Upper lobe of right lung (tissue), 1 donor: ENCODE data around the gene UCMA. TPM values are rescaled to one million over a fixed set of nuclear protein-coding genes. Genes with fewer than 3 reads are reported as not detected.

Experiments
- ATAC-seq: fragments of 200-7000 bp; cut with Tn5 transposase; one replicate; pipeline ENCODE4 v1.9.1; 2020; ENCODE audit warnings: mild to moderate bottlenecking, moderate library complexity
- DNase-seq: peaks from one replicate; pipeline ENCODE4 v3.0.0-alpha.2; 2020
- H3K27ac ChIP-seq: fragments of 200-600 bp; one replicate; pipeline ENCODE4 v1.8.0; 2022
- H3K27me3 ChIP-seq: fragments of 200-600 bp; one replicate; pipeline ENCODE4 v1.8.0; 2022; ENCODE audit warnings: mild to moderate bottlenecking
- H3K36me3 ChIP-seq: fragments of 200-600 bp; one replicate; pipeline ENCODE4 v1.8.0; 2022
- H3K4me1 ChIP-seq: fragments of 200-600 bp; one replicate; pipeline ENCODE4 v1.8.0; 2022
- H3K4me3 ChIP-seq: fragments of 200-600 bp; one replicate; pipeline ENCODE4 v1.8.0; 2022; ENCODE audit warnings: mild to moderate bottlenecking
- H3K9me3 ChIP-seq: fragments of 200-600 bp; one replicate; pipeline ENCODE4 v1.8.0; 2022
- intact Hi-C: fragments of 100-400 bp; cut with DNase I; formaldehyde crosslinking; loops from one replicate; pipeline ENCODE4 v1.11.0; 2022
- total RNA-seq: library from RNA; stranded (reverse); fragmentation: NEBNext Ultra II Directional; extraction: Animal tissue kit (Norgen Biotek cat#: 25700); gene quantifications from one replicate; pipeline ENCODE4 v1.2.1, GENCODE V29; 2021
- TF ChIP-seq, protein P1 (sequence below): fragments of 200-600 bp; IDR thresholded peaks from one replicate; pipeline ENCODE4 v1.8.0; 2022; ENCODE audit warnings: antibody characterized with exemption
- donor health status: DM: no; HTN: yes; CAD: no; lungs with severe emphysema.

Gene UCMA
- total RNA-seq, 1 donor from 2014 or later: not detected

DNA sequence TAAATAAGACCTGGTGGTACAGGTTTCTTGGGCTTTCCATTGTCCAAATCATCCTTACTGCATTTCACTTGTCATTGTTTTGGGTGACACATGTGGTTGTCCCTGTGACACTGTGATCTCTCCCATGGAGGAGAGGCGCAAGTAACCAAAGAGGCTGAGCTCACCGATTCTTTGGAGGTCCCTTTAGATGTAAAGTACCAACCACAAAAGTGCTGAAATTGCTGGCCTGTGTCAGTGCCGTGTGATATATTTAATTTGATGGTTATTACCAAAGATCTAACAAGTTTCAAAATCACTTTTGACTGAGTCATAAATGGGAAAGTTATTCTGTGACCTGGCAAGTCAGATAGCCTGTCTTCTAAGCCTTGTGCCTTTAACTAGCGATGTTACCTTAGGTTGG lies 53.4 kb downstream of the UCMA start:
- Histone ChIP-seq H3K27me3 (no peaks in the 10 kb centered on the region), H3K36me3 (no peaks in the 10 kb centered on the region), H3K27ac (no peak overlapping the region), H3K4me3 (no peak overlapping the region), H3K4me1 (no peaks in the 10 kb centered on the region), H3K9me3 (no peaks in the 10 kb centered on the region)
- TF ChIP-seq, protein P1, sequence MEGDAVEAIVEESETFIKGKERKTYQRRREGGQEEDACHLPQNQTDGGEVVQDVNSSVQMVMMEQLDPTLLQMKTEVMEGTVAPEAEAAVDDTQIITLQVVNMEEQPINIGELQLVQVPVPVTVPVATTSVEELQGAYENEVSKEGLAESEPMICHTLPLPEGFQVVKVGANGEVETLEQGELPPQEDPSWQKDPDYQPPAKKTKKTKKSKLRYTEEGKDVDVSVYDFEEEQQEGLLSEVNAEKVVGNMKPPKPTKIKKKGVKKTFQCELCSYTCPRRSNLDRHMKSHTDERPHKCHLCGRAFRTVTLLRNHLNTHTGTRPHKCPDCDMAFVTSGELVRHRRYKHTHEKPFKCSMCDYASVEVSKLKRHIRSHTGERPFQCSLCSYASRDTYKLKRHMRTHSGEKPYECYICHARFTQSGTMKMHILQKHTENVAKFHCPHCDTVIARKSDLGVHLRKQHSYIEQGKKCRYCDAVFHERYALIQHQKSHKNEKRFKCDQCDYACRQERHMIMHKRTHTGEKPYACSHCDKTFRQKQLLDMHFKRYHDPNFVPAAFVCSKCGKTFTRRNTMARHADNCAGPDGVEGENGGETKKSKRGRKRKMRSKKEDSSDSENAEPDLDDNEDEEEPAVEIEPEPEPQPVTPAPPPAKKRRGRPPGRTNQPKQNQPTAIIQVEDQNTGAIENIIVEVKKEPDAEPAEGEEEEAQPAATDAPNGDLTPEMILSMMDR: no peak
- no peak for ATAC-seq
- no peak for DNase-seq
- intact Hi-C loops: no loop called here

DNA sequence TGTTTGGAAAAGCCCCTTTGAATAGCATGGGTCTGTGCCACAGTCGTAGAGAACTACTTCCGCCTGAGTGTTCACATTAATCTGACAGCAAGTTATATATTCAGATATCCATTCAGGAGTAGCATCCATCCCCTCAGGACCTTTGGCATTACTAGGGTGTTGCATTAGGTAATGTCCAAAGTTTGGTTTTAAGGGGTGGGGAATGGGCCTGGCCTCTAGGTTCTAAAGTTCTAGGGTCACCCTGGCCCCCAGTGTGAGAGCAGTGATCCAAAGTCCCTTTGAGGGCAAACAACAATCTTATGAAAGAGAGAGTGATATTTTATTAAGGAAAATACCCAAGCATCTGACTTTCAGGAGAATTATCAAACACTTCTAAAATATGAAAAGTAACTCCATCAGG lies 60.6 kb downstream of the UCMA start:
- no peak overlapping the region for H3K27ac ChIP-seq
- ATAC-seq (no peak), DNase-seq (no peak)
- H3K9me3 ChIP-seq: no peaks in the 10 kb centered on the region
- H3K36me3 ChIP-seq: no peaks in the 10 kb centered on the region
- no peaks in the 10 kb centered on the region for H3K27me3 ChIP-seq
- intact Hi-C loops: no loop called here
- H3K4me1 ChIP-seq: no peaks in the 10 kb centered on the region
- TF ChIP-seq, protein P1: no peak
- no peak overlapping the region for H3K4me3 ChIP-seq

Other genes starting within 250 kb of the UCMA start
- 10.2 TPM for gene CCDC3, start 232.7 kb downstream of the UCMA start, total RNA-seq
- 61.5 TPM for gene OPTN, start 134.2 kb downstream of the UCMA start, total RNA-seq
- 0.78 TPM for gene MCM10, start 72.8 kb downstream of the UCMA start, total RNA-seq
- gene PHYH, start 65.7 kb upstream of the UCMA start, total RNA-seq: 29.6 TPM
- gene SEPHS1, start 113.9 kb upstream of the UCMA start, total RNA-seq: 38.9 TPM